ENCODE results near the gene AP1M2.
"Not testable (repeated sequence)": the region's sequence is repeated elsewhere in the genome, so short reads cannot be mapped to it uniquely, and the experiment has no call there.

AP1M2 gene

DNA sequence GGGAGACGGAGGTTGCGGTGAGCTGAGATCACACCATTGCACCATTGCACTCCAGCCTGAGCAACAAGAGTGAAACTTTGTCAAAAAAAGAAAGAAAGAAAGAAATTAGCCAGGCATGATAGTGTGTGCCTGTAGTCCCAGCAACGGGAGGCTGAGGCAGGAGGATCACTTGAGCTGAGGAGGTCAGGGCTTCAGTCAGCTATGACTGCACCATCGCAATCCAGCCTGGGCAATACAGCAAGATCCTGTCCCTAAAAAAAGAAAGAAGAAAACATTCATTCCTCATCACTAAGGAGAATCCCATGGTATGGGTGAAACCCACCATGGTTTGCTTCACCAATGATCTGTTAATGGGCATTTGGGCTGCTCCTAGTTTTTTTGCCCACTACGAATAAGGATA, 13.0 kb upstream of the AP1M2 start:
- FAIRE-seq: no peak

DNA sequence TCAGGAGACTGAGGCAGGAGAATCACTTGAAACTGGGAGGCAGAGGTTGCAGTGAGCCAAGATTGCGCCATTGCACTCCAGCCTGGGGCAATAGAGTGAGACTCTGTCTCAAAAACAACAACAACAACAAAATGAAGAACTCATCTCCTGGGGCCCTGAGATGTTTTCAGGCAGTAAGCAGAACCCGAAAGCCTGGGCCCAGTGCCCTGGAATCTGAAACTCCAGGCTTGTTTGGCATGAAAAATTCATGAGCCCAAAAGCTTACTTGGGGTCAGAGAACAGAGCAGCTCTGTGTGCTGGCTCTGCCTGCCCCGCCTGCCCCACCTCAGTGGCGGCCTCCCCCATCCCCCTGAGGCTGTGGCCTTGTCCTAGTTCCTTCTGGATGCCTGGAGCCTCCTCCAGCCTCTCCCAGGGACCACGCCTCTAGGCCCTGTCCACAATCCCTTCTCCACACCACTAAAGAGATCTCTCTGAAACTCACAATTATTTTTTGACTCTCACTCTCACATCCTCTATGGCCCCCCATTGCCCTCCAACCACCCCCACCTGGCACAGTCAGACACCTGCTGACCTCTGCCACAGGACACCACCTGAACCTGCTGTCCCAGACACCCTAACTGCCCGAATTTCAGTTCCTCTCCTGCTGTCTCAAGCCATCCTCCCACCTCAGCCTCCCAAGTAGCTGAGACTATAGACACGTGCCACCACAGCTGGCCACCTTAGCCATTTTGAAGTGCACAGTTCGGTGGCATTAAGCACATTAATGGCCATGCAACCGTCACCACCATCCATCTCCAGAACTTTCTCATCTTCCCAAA, 6.9 kb upstream of the AP1M2 start:
- no peak for FAIRE-seq

DNA sequence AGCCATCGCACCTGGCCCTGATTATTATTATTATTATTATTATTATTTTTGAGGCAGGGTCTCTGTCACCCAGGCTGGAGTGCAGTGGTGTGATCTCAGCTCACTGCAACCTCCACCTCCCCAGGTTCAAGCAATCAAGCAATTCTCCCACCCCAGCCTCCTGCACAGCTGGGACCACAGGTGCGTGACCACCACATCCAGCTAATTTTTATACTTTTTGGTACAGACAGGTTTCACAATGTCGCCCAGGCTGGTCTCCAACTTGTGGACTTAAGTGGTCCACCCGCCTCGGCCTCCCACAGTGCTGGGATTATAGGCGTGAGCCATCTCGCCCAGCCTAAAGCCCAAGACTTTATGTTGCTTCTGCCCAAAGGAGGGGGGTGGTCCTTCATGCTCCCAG, 6.0 kb upstream of the AP1M2 start:
- no peak for FAIRE-seq

DNA sequence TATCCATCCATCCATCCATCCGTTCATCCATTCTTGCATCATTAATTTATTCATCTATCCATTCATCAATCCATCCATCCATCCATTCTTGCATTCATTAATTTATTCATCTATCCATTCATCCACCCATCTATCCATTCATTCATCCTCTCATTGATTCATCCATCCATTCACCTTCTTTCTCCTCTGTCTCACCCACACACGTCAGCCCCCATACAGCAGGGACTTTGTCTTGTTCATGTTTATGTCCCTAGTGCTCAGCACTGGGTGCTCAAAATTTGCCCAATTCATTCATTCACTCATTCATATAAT, 683 bp upstream of the AP1M2 start:
- FAIRE-seq: no peak

DNA sequence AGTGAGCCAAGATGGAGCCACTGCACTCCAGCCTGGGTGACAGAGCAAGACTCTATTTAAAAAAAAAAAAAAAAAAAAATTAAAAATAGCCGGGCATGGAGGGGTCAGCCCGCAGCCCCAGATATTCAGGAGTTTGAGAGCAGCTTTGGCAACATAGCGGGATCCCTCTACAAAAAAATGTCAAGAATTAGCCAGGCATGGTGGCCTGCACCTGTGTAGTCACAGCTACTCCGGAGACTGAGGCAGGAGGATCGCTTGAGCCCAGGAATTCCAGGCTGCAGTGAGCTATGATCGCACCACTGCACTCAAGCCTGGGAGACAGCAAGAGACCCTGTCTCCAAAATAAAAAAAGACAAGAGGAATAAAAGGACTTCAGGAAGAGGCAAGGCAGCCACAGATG, 716 bp downstream of the AP1M2 start:
- no peak for FAIRE-seq

DNA sequence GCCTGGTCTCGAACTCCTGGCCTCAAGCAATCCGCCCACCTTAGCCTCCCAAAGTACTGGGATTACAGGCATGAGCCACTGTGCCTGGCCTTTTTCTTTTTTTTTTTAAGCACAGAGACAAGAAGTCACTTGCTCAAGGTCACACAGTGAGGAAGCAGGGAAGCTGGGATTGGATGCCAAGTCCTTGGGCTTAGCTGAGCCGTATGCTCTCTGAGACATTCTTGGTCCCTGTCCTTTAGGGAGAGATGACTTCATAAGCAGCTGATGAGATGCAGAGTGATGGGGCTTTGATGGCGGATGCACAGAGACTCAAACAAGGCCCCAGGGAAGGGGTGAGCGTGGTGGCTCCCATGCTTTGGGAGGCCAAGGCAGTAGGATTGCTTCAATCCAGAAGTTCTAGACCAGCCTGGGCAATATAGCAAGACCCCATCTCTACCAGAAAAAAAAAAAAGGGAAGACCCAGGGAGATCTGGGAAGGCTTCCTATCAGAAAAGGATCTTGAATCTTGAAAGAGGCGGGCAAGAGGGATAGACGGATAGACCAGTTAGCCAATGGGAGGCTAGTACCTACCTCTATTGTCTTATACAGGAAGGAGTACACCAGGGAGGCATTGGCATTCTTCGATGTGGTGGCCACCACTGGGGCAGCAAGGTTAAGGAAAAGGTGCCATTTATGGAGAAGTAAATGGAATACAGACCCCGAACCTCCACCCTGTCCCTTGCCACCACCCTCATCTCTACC, 3.9 kb downstream of the AP1M2 start:
- FAIRE-seq: no peak

DNA sequence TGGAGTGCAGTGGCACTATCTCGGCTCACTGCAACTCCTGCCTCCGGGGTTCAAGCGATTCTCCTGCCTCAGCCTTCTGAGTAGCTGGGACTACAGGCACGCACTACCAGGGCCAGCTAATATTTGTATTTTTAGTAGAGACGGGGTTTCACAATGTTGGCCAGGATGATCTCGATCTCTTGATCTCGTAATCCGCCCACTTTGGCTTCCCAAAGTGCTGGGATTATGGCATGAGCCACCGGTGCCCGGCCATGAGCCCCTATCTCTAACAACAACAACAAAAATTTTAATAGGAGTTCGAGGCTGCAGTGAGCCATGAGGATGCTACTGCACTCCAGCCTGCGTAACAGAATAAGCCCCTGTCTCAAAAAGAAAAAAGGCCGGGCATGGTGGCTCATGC, 5.0 kb downstream of the AP1M2 start:
- FAIRE-seq: no peak

DNA sequence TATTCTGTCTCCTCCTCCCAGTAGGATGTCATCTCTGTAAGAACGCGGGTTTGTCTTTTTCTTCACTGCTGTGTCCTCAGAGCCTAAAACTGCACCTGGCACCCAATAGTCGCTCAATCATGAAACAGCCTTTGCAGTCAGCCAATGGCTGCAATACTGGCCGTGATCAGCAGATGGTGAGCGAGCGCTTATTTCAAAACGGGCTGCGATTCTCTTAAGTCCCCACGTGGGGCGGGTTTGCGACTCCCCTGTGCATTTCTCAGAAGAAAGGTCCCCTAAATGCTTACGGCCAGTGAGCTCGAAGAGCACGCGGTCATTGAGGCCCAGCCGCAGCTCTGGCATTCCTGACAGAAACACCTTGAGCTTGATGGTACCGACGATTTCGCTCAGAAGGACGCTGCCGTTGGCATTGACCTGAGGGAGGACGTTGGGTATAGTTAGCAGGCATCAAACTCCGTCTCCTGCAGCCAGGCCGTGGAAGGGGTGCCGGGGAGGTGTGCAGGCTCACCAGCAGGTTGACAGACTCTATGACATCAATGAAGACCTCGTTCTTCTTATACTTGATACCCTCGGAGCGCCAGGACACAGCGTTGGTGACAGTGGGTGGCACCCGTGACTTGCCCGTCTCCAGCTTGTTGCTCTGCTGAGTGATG, 6.0 kb downstream of the AP1M2 start:
- FAIRE-seq: peak; percentile 27

DNA sequence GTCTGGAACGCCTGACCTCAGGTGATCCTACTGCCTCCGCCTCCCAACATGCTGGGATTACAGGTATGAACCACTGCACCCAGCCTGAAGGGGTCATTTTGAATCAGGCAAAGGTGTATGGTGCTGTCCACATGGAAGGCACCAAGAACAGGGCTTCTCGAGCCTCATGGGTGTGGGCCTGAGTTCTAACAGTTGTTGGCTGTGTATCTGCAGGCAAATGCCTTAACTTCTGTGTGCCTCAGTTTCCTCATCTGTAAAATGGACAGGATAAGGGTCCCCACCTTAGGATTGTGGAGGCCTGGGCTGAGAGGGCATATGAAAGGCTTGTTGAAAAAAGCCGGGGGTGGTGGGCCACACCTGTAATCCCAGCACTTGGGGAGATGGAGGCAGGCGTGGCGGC, 9.2 kb downstream of the AP1M2 start:
- FAIRE-seq: no peak

DNA sequence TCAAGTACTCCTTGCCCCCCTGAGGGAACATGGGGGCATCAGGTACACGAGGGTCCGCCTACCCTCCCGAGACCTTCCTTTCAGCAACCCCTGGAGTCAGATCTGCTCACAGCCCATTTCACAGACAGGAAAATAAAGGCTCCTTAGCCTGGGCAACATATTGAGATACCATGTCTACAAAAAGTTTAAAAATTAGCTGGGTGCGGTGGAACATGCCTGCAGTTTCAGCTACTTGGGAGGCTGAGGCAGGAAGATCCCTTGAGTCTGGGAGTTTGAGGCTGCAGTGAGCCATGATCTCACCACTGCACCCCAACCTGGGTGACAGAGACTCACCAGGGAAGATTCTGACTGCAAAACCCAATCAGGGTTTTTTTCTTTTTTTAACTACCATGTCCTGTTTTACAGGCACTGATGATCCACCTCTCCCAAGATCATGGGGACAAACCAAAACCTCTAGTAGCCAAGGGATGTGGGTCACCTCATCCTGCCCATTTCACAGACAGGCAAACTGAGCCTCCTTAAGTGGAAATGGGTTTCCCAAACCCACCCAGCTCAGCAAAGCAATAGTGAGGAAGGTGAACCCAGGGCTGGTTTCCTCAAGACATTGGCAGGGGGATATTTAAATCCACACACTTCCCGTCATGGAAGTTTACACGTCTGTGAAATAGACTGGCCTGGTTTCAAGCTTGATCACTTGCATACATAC, 11.9 kb downstream of the AP1M2 start:
- no peak for FAIRE-seq

DNA sequence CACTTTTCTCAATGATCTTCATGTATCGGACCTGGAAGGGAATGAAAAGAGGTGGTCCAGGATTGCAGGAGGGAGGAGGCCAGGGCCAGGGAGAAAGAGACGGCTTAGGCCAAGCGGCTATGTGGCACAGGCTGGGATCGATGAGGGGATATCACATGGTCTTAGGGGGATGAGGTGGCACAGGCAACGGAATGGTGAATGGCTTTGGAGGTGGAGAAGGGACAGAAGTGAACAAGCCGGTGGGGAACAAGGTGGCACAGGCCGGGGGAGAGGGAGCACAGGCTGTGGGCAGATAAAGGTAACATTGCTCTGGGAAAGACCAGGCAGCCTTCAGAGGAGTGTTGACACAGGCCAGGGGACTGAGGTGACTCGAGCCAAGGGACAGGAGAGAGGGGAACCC, 12.7 kb downstream of the AP1M2 start:
- FAIRE-seq: no peak

DNA sequence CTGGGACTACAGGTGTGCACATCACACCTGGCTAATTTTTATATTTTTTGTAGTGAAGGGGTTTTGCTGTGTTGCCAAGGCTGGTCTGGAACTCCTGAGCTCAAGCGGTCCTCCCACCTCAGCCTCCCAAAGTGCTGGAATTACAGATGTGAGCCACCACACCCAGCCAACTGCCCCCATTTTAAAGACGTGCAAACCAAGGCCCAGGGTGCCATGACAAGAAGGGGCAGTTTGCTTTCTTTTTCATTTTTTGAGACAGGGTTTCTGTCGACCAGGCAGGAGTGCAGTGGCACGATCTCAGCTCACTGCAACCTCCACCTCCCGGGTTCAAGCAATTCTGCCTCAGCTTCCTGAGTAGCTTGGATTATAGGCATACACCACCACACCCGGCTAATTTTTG, 13.3 kb downstream of the AP1M2 start:
- FAIRE-seq: not testable (repeated sequence)

DNA sequence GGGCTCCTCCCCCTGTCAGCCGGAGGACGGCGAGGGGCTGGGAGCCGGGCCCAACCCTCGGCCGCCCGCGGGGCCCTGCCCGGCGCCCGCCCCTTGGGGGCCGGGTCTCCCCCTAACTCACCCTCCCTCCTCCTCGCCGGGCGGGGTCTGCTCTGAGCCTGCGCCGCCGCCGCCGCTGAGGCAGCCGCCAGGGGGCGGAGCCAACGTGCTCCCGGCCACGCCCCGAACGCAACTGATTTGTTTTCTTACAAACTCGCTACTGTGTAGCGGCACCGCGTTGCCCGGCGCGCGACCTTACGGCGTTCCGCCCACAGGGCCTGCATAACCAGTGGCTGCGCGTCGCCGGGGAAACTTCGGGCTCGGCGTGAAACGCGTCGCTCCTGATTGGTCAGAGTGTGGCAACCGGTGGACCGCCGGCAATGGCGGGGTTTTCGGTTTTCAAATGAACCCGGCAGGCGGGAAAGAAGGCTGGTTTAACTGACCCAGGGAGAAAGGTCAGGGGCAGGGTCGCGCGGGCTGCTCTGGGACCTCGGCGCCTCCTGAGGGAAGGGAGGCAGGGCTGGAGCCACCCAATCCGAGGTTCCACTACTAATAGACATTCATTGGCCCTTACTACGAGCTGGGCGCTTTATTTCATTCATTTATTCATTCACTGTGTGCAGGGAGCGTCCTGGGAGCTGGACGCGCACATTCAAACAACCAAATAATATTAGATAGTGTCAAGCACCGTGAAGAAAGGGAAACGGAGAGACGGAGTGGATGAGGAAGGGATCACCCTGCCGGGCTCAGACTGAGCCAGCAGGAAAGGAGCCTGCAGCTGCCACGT, 18.1 kb downstream of the AP1M2 start, which contains the start of gene CDKN2D:
TSS of gene CDKN2D (minus strand) at position 154 of the 826 bp plus-strand sequence. CDS start 326 bp downstream, outside the sequence.
- no peak for FAIRE-seq

DNA sequence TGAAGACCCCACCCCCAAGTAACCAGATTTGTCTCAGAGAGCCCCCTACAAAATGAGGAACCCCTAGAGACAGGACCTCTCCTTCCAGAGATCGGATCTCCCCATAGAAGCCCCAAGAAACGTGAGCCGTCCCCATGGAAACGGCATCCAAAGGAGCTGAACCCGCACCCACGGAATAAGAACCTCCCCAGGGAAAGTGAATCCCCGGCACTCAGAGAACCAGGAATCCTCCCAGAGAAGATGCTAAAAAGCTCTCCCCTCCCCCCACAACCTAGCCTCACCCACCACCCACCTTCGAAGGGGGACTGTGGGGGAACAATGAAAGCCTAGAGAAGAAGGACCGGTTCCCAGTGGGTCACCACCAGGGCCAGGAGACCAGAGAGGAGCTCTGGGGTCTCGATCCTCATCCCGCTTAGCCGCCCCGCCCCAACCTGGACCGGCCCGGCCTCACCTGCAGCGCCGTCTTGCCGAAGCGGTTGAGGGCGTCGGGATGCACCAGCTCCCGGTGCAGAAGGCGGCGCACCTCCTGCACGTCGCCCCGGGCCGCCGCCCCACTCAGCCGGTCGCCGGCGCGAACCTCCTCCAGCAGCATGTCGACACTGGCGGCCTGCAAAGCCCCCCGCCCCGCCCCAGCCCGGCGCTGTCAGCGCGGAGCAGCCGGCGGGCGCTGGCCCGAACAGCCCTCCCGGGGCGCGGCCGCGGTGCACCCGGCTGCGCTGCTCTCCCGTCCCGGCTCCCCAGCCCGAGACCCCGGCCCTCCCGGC, 18.9 kb downstream of the AP1M2 start:
- FAIRE-seq: no peak

DNA sequence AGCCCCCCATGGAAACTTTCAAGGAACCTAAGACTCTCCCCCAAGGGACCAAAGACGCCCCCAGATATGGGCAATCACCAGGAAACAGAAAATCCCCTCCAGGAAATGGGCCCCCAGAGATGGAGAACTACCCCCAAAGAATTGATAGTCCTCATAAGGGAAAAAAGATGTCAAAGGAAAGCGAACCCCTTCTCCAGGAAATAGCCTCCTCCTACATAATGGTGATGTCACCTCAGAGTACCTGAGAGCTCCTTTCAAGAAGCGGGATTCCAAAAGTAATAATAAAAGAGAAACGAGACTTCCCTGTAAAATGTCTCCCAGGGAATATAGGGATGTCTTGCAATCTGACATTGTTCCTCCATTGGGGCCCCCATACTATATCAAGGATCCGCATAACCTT, 19.5 kb downstream of the AP1M2 start:
- no peak for FAIRE-seq

DNA sequence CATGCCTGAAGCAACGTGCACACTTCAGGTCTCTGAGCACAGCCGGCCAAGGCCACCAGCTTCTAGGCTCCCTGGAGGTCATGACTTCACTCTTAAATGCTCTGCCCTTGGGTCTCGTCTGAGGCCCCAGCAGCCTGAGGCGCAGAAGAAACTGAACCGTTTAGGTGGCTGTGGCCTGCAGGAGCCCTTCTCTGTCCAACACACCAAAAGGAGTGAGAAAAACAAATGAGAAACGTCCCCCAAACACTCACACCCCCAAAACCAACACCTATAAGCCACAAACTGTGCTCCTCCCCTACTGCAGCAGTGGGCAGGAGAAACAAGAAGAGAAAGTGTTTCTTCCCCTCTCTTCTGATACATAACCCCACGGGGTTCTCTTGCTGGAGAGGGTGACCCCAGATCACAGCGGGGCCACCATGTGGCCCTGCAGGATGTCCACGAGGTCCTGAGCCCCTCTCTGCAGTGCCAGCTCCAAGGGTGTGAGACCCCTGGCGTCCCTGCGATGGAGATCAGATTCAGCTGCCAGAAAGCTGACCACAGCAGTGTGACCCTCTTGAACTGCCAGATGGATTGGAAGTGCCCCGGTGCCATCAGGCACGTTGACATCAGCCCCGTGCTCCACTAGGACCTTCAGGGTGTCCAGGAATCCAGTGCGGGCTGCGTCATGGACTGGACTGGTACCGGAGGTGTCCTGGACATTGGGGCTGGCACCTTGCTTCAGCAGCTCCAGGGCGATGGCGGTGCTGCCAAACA, 20.3 kb downstream of the AP1M2 start:
- FAIRE-seq: no peak

DNA sequence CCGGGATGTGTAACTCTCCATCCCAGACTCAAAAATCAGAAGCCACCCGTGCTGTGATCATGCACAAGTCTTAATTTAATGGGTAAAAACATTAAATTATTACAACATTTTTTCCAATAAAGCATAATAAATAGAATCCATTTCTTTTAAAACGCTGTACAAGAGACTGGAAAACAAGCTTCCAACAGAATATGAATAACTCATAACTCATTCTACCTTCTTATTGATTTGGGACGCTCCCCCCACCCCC, 20.8 kb downstream of the AP1M2 start:
- no peak for FAIRE-seq

DNA sequence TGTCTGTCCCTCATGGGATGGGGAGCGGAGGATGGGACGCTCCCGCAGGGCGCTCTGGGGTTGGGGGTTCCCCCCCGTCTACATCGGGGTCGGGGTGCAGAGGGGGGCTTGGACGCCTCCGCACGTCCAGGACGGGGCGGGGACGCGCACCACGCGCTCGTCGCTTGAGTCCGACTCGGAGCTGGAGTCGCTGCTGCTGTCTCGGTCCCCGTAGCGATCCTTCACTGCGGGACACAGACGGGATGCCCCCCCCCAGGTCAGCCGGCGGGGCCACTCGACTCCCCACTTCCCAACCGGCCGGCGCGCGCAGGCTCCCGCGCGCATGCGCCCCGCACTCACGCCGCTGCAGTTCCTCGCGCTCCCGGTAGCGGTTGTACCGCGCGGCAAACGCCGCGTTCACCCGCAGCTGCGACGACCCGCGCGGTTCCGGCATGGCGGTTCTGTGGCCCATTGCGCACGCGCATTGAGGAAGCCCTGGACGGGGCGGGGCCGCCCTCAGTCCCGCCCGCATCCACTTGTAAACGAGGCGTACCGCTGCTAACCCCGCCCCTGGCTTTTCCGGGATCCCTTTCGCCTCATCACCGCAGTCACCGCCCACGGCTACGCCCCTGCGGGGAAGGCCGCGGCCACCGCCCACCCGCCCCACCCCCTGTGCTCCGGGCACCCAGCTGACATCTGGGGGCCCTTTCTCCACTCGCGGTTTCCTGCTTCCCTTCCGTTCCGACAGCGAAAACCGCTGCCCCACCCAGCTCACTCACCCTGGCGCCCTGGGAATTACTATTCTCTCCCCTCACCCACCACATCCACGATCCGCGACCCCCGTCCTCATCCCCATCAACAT, 21.3 kb downstream of the AP1M2 start, which contains the start of gene KRI1:
TSS of gene KRI1 (minus strand) at position 444 of the 841 bp plus-strand sequence. CDS start at position 433, 11 bp downstream.
- FAIRE-seq: no peak

DNA sequence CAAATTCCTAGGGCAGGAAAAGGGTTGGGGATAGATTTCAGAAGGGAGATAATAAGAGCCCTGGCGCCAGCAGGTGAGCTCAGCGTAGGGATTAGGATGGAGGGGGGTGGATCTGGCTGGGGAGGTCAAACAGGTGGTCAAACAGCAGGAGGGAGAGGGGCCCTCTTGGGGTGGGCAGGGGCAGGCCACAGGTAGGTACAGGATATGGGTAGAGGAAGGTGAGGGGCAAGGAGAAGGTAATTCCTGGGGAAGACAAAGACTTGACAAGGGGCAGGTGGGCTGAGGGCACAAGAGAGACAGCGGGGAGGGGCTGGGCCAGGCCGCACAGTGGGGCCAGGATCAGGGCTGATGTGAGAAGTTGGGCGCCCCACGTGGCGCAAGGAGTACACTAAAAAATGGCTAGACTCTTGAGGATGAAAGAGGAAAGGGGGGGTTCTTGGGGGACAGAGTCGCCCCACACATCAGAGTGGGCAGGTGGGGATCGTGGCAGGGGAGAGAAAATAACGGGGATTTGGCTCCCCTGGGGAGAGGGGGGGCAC, 22.0 kb downstream of the AP1M2 start:
- no peak for FAIRE-seq

DNA sequence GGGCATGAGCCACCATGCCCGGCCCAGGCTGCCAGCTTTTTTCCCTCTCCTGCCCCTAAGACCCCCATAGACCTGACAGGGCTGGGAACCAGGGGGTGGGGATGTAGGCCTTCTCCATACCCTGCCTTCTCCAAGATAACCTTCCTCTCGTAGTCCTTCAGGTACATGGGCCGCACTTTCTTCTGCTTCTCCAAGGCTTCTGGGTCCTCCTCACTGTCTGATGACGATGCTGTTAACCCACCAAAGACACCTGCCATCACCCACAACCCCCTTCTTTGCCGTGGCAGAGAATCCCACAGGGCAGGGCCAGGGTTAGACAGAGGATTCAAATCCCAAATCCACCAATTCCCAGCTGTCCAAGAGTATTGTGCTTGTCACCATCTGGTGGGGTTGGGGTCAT, 24.5 kb downstream of the AP1M2 start:
- FAIRE-seq: no peak
